GM19238 (cell line): ENCODE results near the gene FOXO3.

ENCODE experiments used
- DNase-seq: peaks from one replicate; pipeline ENCODE4 v3.0.0; 2011; ENCODE audit warnings: low spot score; ENCODE audit not compliant: insufficient read length

FOXO3 gene

DNA sequence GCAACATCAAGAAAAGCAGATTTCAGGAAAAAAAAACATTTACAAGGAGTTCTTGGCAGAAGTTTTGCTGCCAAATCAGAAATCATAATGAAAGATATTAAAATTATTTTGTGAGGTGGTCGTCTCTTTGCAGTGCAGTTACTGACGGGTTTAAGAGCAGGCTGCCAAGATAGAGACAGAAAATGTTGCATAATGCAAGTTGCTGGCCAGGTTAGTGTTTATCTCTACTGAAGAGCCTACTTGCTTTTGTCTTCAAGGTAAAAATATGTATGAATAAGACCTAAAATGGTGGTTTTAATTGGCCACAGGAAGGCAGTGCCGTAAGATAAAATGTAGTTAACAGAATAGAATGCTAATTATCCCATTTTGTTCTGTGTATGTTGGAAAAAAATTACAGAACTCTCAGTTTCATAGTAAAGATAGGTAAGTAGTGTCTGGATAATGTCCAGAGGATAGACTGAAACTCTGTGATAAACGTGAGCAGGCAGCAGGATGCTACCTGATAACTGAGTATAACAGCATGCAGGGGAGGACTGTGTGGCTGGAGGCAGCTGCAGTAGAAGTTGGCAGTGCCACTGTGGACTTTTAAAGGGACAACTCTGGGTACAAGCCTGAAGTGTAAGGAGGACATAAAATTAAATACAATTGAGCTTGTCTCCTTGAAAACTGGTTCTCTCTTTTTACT, 13.9 kb downstream of the FOXO3 start:
- DNase-seq, result no peak

DNA sequence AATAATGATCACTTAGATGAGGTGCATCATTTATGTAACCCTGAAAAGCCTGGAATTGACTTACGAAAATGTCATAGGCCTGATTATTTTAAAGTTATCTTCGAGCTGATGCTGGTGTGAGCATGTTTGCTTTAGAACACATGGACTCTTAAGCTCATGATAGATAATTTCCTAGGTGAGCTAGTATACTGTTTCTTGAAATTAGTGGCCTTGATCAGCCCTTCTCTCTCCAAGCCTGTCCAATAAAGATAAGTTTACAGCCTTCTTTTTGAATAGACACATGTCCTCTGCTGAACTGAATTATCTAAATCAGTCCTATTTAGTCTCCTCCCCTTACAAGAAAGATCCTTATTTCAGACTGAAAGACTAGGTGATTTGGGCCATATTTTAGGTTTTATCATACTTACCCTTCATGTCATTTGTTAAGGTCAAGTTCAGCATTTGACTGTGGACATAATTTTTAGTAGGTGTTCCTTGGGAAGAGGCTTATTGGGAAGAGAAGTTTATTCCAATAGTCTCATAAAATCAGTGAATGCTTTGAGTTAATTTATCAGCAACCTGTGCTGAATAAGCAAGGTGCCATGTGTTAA, 15.3 kb downstream of the FOXO3 start:
- DNase-seq, result no peak

DNA sequence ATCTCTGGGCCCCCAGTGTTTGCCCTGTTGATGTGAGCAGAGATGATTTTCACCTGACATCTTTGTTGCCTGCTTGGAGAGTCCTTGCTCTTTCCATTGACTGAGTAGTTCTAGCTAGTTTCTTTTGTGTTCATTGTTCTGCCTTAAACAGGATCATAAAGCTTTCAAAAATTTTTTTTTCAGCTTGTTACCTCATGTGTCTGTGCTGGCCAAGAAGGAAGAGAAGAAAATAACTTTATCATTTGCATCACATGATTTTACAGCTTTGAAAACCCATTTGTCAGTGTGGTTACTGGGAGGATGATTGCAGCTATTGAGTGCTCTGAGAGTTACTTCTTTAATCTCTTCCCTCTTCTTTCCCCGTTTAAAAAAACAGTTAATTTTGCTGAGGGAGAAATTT, 16.0 kb downstream of the FOXO3 start:
- DNase-seq, result no peak

DNA sequence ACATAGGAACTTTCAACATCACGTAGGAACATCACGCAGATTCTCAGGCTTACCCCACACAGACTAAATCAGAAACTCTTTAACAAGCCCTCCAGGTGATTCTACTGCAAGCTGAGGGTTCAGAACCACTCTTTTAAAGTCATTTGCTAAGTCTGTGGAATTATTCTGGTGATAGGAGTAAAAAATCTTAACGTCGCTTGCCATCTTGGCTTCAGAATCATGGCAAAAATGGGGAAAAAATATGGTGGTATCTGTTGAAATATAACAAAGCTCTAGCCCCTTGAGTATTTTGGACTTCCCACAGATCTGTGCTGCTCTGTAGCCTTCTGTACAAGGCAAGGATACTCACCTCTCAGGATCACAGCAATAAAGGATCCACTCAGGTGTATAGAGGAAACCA, 17.4 kb downstream of the FOXO3 start:
- no peak for DNase-seq

DNA sequence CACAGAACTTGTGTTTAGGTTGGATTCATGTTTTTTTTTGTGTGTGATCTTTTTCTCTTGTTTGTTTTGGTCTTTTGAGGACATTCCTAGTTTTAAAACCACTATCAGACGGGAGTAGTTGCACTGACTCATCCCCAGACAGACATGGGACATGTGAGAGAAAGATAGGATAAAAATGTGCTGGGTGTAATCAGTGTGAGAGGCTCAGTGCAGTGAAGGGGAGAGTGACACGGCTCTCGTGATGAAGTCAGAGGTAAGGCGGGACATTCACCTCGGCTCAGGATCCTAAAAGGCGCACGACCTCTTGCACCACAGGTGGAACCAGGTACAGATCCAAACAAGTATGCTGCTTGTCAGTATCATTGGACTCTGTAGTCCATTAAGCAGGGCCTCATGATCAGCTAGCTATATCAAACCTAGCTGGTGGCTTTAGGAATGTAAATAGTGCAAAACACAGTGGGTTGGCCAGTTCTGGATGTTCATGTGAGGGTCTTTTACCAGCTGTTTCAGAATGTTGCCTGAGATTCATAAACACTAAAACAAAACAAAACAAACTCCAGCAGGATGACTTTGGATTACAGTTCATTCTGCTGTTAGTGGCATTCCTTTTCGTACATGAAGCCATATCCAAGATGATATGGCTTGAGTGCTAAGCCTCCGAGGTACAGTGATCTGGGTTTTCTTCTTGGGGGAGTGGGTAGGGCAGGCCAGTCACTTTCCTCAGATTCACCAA, 18.0 kb downstream of the FOXO3 start:
- no peak for DNase-seq

DNA sequence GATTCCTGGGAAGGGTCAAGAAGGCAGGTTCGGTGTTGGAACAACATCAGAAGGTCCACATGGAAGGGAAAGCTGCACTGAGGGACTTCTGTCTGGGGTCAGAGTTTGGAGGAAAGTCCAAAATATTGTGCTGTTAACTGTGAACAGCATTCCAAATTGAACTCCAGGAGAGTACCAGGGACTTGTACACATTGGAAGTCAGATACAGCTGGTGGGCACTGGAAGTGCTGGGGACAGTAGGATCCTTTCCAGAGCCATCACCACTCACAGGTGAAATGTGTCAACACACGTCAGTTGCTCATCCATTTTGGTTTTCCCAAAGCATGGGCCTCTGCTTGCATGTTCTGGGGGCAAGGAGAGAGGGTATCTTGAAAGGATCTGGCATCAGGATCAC, 18.6 kb downstream of the FOXO3 start:
- DNase-seq, result no peak

DNA sequence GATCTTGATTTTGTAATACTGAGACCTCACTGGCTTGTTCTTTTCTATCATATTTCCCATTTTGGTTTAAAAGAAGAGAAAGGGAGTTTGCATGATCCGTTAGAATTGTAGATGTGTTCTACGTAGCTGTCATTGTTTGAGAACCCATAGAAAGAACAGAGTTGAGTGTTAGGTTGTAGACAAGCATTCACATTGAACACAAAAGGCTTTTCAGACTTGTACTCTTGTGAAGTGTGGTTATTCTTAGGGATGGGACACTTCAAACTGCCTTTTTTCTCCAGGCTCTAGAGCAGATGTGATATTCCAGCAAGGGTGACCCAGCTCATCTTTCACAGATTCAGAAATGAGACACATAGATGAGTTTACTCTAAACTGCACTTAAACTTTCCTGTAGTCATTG, 19.9 kb downstream of the FOXO3 start:
- no peak for DNase-seq

DNA sequence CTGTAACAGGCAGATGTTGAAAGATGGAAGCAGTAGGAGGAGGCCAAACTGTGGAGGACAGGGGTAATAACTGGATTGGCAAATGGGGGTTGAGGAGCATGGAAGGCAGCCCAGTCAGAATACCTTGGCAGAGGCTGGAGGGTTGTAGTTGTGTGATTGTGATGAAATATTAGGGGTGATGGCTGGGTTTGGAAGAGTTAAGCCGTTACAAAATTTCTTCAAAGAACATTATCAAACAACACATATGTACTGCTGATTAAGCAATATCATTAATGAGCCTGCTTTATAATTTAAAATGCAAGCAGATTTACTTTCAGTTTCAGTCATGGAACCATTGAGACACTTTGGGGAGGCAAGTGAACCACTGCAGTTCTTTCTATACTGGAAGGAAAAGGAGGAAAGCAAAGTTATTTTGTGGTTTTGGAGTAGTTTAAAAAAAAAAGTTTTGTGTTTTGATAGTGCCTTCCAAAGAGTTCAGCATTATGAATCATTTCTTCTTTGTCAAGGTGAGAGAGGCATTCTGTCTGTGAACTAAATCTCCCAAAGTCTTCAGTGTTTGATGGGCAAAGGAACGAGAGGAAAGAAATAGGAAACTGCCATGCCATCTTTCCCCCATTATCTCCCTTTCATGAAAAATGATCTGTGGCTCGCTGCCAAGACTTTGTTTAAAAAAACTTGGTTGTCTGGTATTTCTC, 20.7 kb downstream of the FOXO3 start:
- no peak for DNase-seq

DNA sequence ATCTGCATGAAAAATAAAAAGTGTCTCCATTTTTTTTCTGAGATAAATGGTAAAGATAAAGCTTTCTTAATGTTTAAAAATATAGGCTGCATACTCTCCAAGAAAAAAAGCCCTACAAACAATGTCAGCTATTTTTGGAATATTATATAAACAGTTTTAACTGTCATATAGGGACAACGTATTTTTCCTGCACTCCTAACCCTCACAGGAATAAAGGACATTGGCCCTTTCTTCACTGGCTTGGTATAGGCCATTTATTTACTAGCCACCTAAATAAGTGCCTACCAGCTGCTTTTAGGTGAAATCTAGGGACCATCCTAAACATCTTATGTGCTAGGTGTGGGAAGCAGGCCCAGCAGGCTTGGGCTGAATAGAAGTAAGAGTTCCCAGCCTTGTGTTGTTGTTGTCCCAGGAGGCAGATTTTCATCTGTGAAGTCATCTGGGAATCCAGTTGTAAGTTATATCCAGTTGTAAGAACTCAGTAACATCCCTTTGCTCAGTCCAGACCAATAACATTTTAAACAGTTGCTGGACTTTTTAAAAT, 21.3 kb downstream of the FOXO3 start:
- DNase-seq, result no peak

DNA sequence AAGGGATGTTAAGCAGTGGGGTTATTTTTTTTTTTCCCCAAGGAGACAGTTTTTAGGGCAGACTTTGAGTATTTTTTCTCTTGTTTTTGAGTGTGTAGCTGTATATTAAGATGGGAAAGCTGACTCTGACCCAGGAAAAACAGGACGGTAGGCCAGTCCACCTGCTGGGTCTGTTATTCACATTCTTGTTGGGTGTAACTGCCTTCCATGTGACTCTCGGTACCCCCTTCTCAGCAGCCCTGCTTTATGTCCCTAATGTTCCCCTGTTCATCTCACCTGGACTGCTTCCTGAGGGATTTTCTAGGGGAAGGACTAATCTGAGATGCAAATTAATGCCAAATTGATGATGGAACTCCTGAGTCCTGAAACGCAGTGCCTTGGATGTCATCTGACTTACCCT, 21.9 kb downstream of the FOXO3 start:
- DNase-seq, result no peak

DNA sequence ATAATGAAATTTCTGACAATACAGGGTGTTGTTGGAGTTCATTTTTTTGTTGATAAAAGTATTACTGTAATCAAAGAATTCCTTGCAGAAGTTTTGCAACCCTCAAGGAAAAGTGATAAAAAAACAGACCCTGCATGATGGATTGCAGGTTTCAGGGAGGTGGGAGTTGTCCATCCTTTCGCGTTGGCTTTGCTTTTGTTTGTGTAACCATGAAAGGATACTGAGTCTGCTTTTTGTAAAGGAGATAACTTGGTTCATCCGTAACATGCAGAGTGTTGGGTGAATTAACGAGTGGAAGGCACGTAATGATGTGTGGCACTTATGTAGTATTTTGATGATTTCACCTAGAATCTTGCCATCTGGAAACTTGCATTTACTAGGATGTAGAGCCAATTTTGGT, 23.6 kb downstream of the FOXO3 start:
- no peak for DNase-seq

DNA sequence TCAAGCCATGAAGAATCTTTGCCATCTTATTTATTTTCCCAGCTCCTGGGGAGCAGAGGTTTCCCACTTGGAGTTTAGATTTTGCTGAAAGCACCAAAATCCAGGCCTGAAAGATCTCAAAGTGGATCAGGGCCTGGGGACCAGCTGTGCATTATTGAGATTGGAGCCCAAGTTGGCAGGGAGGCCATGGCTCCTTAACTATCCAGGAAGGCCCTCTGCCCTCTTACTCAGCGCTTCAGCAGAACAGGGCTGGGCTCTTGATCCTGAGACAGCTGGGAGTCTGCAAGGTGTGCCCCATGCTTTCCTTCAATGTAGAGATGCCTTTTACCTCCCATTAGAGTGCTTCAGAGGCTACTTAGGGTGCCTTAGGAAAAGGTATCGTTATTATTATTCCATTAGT, 24.6 kb downstream of the FOXO3 start:
- DNase-seq, result no peak

DNA sequence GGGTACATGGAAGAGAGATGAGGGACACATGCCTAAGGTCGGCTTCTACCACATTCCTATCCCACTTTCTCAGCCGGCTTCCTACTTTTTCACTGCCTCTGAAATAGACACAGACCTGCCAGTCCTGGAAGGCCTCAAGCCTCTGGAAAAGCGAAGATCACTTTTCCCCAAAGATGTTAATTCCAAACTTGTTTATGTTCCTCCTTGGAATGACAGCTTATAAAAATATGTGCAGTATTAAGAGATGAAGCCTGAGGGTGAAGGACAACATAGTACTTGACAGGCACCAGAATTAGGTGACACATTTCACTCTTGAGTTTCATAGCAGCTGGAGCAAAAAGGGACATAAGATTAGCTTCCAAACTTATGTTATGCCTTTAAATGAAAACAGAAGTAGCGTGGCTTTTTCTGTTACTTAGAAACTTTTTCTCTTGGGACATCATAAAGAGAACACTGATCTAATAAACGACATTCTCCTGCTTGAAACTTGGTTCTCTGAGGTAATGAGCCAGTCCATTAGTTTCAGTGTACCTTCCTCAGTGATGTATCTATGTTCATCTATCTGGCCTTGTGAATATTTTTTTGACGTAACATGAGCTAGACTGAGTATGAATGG, 25.3 kb downstream of the FOXO3 start:
- DNase-seq, result no peak

DNA sequence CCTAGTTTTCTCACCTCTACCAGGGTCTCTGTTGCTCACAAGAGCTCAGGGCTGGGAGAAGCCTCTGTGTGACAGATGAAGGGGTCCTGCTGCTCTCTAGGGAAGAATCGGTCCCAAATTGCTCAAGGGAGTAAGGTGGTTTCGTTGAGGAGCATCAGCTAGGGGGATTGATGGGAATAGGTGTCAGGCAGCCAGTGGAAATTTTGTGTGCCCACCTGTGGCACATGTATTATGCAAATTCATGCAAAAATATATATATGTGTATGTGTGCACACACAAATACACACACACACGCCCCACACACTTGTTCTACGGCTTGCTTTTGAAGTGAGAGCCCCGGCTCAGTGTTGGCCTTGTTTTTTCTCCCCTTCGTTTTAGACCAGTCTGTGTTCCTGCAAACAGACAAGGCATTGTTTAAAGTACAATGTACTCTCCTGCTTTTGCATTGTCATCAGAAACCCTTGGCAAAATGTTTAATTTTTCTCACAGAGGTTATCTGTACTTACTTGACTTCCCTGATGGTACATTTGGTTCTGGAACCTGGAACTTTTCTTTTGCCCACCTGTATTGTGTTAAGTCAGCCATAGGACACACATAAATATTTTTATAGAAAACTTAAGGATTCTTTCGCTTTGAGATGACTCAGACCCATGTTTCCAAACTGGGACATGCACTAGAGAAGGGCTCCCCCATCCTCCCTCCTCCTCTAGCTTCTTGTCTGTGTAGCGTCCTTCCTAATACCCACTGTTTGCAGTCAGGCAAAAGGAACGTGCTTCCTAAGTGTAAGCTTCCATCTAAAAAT, 26.7 kb downstream of the FOXO3 start:
- DNase-seq, result no peak

DNA sequence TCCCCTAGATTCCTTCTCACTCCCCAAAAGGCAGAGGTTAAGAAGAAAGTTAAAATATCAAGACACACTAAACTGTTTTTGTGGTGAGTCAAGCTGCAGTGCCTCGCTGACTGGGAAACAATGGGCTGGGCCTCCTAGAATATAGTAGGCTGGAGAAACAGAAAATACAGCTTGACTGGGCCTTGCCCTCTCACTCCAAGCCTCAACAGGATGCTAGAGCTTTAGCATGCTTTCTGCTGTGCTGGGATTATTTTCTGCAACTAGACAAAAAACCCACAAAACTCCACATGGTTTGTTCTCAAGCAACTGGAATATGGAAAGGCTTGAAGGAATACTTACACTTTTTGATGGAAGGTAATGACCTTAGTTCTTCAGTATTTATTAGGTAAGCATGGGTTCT, 27.9 kb downstream of the FOXO3 start:
- no peak for DNase-seq

DNA sequence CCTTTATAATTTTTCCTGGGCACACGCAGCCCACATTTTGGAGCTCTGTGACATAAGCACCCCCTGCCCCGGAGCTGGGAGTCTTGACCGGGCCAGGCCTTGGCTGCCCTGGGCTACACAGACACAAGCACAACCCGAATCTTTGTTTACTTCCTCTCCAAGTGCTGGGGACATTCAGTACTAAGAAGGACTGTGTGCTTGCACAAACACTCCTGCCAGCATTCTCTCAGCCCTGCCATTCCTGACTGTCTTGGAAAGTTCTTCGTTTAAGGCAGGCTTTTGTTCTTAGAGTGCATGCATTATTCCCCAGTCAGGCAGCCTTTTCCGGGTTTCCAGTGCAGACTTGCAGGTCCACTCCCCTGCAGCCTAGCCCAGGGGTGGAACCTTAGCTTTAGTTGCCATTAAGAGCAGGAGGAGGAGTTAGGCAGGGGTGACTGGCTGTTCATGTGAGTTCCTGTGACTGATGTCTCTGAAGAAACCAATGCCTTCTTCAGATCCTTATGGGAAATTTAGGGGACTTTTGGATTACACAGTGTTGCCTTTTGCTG, 28.6 kb downstream of the FOXO3 start:
- no peak for DNase-seq

DNA sequence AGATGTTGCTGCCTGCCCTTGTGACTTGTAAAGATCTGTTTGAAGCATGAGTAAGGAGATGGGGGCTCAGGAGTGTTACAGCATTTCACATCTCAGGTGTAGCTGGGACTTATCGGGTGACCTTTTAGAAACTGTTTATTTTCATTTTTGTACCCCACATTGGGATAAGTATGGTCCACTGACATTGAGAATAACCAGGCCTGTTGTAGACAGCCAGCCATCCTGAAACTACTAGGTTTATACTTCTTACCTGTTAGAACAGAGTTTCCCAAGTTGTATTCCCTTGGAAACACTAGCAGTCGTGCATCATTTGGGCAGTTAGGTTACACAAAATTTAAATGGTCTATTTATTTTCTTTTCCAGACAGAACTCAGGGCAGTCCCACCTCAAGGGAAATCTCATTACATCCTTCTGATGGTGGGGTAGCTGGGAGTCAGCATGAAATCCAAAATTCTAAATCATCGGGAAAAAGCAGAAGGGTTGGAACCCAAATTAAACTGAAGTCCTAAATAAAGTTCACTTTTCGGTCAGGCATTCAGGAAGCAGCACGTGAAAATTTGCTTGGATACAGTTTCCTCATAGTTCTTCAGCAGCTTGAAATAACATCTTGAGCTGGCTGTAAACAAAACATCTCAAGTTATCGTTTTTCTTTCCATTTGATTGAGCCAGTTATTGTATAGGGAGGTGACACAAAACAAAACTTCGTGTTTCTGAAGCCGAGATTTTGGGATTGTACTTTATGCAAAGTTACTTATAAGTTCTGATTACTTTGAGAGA, 30.5 kb downstream of the FOXO3 start:
- no peak for DNase-seq

DNA sequence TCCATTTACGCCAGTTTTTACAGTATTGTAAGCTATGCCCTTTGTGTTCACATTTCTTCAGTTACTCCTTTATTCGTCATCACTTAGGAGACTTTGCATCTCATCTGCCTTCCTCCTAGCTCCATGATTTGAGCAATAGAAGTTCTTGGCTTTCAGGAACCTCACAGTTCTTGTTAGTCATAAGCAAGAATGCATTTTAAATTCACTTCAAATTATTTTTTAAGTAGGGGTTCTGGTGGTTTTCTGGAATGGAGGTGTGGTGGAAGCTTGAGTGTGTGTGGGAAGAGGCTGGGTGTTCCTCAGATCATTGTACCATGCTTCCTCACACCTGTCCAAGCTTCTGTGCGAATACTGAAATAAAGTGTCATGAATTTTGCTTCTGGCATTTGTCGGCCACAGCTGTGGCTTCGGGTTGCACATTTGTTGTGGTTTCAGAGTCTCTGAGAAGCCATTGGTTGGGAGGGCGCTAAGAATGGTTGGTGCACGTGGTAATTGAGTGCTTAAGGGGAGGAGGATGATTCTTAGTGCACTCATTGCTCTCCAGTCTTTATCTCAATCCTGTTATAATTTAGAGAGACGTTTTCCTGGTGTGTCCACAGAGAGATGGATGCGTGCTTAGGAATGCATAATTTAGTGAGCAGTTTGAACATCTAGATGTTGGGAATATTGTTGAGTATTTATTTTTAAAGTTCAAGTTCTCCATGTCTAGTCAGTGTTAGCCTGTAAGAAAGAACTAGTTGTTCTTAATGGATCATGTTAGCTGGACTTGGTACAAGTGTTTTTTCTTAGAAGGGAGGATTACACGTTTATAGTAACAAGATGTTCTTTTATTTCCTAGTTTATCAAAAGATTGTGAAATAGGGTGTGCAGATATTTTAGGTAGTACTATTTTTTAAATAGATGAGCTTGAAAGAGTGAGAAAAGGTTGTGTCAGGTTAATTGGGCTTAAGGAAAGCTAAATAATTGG, 31.9 kb downstream of the FOXO3 start:
- peak; percentile 36 for DNase-seq

DNA sequence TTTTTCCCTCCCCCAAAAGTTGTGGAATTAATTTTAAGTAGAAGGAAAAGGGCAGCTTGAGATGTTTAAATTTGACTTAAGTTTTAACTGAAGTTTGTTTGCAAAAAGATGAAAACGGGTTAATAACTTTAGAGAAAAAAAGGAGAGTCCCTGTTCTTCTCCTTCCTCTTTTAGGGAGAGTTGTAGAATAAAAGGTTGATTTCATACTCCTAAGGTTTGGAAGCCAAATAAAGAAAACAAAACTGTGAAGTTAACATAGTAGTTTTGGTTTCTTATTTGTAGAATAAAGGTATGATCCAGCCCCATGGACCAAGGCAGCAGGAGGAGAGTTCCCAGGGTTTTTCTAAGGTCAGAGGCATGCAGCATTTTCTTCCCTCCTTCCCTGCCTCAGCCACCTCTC, 33.4 kb downstream of the FOXO3 start:
- no peak for DNase-seq
